Right lobe of liver (tissue), 6 donors: ENCODE data around the gene ZNF800. TPM values are rescaled to one million over a fixed set of nuclear protein-coding genes. Genes with fewer than 3 reads are reported as not detected.
A peak's percentile ranks its signal among the peaks of the same experiment; 100 is the strongest.

Experiments
- ATAC-seq, 4 donors: fragments of 200-7000 bp; cut with Tn5 transposase; one replicate each; pipeline ENCODE4 v1.9.1; 2020; ENCODE audit warnings: mild to moderate bottlenecking in 4 of 4, moderate library complexity in 4 of 4
- DNase-seq, 3 donors: peaks; one replicate each; pipeline ENCODE4 v3.0.0-alpha.2; 2020
- H3K27ac ChIP-seq, 3 donors: fragments of 200-600 bp; one replicate each; pipeline ENCODE4 v1.8.0; 2022
- H3K27me3 ChIP-seq, 2 donors: fragments of 200-600 bp; one replicate each; pipeline ENCODE4 v1.8.0; 2022
- H3K36me3 ChIP-seq, 4 donors: fragments of 200-600 bp; sonication (generic) in 1 of 4; one replicate each; pipeline versions ENCODE4 v1.5.1 to v1.8.0; 2017 to 2022; ENCODE audit warnings: control low read depth in 1 of 4
- H3K4me1 ChIP-seq, 4 donors: fragments of 200-600 bp; sonication (generic) in 1 of 4; one replicate each; pipeline versions ENCODE4 v1.5.1 to v1.8.0; 2017 to 2022; ENCODE audit warnings: control low read depth in 1 of 4
- H3K4me3 ChIP-seq, 3 donors: fragments of 200-600 bp; one replicate each; pipeline ENCODE4 v1.8.0; 2022
- H3K9me3 ChIP-seq, 4 donors: fragments of 200-600 bp; sonication (generic) in 1 of 4; one replicate each; pipeline versions ENCODE4 v1.5.1 to v1.8.0; 2017 to 2022; ENCODE audit warnings: control low read depth in 1 of 4
- POLR2A ChIP-seq: fragments of 450-650 bp; IDR thresholded peaks from one replicate; pipeline ENCODE4 v1.6.1; 2017; ENCODE audit warnings: antibody characterized with exemption, mild to moderate bottlenecking
- WGBS: methylation state at CpG from one replicate; pipeline ENCODE4 v1.1.6; 2018; ENCODE audit warnings: low coverage, low lambda C conversion rate; ENCODE audit not compliant: insufficient coverage; ENCODE audit errors: missing lambda C conversion rate; 5-methylcytosine and 5-hydroxymethylcytosine counted together
- intact Hi-C, 2 donors: fragments of 100-400 bp; cut with DNase I; formaldehyde crosslinking; loops; one replicate each; pipeline versions ENCODE4 v1.11.2 to v1.14.1; 2022
- total RNA-seq, 6 experiments: library from RNA; depleted of rRNA in 2 of 6; stranded (reverse); fragments of >200 nt in 2 of 6; fragmentation: NEBNext Ultra II Directional in 3 of 6; extraction: Animal tissue kit (Norgen Biotek cat#: 25700) in 3 of 6; gene quantifications; one replicate each; pipeline versions ENCODE4 v1.1.0 to v1.2.4, GENCODE V29; 2016 to 2023
- TF ChIP-seq, protein P1 (sequence below), 4 donors: fragments of 200-600 bp in 3 of 4; fragments of 450-650 bp in 1 of 4; IDR thresholded peaks; one replicate each; pipeline versions ENCODE4 v1.5.1 to v1.8.0; 2016 to 2022; ENCODE audit warnings: antibody characterized with exemption in 4 of 4, mild to moderate bottlenecking in 2 of 4
- donor health status: DM: no; HTN: yes; CAD: no.
- donor health status: DM: no; HTN: no; CAD: no.
- donor health status: DM: no; HTN: no; CAD: no.
- donor health status: DM: no; HTN: yes; CAD: no.
- donor health status: DM: no; HTN: yes; CAD: no.

ZNF800 gene
- total RNA-seq, 6 experiments from 2014 or later, result 12.5 to 32.3 (median 15.3) TPM

DNA sequence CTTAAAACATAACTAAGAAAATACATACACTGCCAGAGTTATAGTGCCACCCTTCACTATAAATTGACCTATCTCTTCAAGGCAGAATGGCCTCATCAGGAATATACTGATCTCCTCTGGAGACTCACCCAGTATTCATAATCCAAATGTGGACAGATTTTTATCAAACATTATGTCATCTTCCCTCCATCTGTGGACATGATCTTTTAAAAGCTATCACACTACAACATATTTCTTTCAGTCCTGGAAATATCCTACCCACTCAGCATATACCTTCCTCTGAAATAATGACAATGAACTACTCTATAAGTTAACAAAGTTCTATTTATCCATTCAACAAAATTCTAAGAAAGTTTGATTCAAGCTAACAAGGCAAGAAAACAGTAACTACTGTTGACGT, 3.2 kb downstream of the ZNF800 start:
- WGBS, result 80% methylated on average over 1 of the region's 1 CpG
- H3K36me3 ChIP-seq, result peaks cover 0 to 16% (median 3%) of the 10 kb centered on the region in 4 donors
- H3K27me3 ChIP-seq, result no peaks in the 10 kb centered on the region
- peaks cover 0 to 19% (median 6%) of the 10 kb centered on the region in 4 donors for H3K4me1 ChIP-seq
- intact Hi-C loops, result no loop called here
- ATAC-seq (no peak), DNase-seq (no peak)
- no peak overlapping the region for H3K27ac ChIP-seq
- no peaks in the 10 kb centered on the region for H3K9me3 ChIP-seq
- no peak overlapping the region for H3K4me3 ChIP-seq
- TF ChIP-seq POLR2A, result no peak
- TF ChIP-seq, protein P1, sequence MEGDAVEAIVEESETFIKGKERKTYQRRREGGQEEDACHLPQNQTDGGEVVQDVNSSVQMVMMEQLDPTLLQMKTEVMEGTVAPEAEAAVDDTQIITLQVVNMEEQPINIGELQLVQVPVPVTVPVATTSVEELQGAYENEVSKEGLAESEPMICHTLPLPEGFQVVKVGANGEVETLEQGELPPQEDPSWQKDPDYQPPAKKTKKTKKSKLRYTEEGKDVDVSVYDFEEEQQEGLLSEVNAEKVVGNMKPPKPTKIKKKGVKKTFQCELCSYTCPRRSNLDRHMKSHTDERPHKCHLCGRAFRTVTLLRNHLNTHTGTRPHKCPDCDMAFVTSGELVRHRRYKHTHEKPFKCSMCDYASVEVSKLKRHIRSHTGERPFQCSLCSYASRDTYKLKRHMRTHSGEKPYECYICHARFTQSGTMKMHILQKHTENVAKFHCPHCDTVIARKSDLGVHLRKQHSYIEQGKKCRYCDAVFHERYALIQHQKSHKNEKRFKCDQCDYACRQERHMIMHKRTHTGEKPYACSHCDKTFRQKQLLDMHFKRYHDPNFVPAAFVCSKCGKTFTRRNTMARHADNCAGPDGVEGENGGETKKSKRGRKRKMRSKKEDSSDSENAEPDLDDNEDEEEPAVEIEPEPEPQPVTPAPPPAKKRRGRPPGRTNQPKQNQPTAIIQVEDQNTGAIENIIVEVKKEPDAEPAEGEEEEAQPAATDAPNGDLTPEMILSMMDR (IDR thresholded peaks at IDR 0.05), result no peak

DNA sequence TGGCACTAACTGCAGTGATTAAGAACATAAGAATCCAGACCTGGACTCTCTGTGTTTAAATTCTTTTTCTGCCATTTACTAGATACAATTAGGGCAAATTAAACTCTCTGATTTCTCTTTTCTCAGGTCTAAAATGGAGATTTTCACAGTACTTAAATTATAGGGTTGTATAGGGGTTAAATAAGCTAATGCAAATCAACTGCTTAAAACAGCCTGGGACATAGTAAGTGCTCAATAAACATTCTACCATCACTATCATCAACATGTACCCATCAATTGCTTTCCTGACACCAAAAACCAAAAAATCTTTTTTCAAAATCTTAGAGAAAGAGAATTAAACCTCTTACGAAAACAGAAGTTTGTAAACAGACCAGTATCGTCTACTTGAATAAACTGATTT, 4.5 kb downstream of the ZNF800 start:
- no peaks in the 10 kb centered on the region for H3K27me3 ChIP-seq
- peaks cover 0 to 14% (median 6%) of the 10 kb centered on the region in 4 donors for H3K4me1 ChIP-seq
- intact Hi-C loops, result no loop called here
- H3K9me3 ChIP-seq, result no peaks in the 10 kb centered on the region
- H3K36me3 ChIP-seq, result peaks cover 0 to 16% (median 3%) of the 10 kb centered on the region in 4 donors
- ATAC-seq, result no peak
- H3K4me3 ChIP-seq, result no peak overlapping the region
- no peak overlapping the region for H3K27ac ChIP-seq
- WGBS, result 96% methylated on average over 2 of the region's 2 CpGs
- DNase-seq, result no peak
- TF ChIP-seq, protein P1 (IDR thresholded peaks at IDR 0.05), result no peak
- TF ChIP-seq POLR2A, result no peak

DNA sequence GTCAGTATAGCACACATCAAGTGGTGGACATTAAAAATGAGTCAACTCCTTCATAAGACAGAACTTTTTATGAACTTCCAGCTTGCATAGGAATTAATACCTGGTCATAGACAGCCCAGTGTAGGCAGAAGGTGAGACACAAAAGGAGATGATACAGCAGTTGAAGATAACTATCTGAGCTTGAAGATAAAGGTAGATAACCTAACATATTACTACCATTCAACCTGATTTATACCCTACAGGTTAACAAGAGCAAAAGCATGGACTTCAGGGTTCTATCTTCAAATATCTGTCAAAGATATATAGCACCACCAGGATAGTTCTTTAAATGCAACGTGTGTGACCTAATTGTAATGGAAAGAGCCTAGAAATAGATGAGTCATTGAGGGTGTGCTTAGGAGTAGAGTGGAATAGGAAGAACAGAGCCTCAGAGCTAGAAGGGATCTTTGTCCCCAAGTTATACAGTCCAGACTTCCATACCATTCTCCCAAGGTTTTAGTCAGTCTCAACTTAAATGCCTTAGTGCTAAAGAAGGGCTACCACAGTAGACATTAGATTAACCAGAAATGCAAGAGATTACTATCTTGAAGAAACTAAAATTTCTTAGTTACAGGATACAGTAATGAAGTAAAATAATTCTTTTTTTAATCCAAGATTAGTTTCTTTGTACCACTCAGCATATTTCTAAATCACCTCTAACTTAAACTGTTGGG, 9.2 kb downstream of the ZNF800 start:
- TF ChIP-seq, protein P1 (IDR thresholded peaks at IDR 0.05), result no peak
- TF ChIP-seq POLR2A, result no peak
- peak in 1 of 4 donors; percentile 41 for ATAC-seq
- Histone ChIP-seq H3K4me3 (no peak overlapping the region), H3K27ac (no peak overlapping the region), H3K9me3 (no peaks in the 10 kb centered on the region), H3K4me1 (no peaks in the 10 kb centered on the region), H3K27me3 (no peaks in the 10 kb centered on the region), H3K36me3 (peaks cover 0 to 8% (median 3%) of the 10 kb centered on the region in 4 donors)
- DNase-seq, result no peak
- WGBS, result 80% methylated on average over 1 of the region's 1 CpG
- intact Hi-C loops, result no loop called here

DNA sequence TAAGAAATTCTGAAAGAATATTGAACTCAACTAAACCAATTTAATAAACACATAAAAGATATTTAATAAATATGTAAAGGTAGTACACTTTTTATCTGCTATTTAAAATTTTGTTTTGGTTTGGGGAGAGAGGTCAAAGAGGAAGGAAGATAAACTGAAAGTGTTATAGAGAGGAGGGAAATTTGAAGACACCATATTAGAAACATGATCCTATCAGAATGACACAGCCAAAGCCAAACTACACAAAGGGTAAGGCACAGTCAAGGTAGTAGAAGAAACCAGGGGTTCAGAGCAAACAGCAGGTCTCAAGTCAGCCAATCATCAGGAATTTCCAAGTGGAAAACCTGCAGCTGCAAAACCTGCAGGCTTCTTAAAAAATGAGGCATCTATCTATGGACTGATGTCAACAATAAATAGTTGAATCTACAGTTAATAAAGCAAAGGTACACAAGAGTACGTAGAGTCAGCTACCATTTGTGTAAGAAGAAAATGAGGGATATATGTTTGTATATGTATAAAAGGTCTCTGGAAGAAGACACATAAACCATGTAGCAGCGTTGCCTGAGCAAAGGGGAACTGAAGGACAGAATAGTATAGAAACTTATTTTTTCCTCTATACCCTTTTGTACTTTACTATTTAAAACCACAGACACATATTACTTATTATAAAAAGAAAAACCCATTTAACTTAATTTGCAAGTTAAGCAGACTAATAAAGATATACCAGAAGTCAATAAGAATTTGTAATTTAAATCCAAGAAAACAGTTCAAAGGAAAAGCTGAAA, 10.0 kb downstream of the ZNF800 start:
- ATAC-seq, result no peak

More for the DNA sequence above, 10.0 kb downstream of the ZNF800 start:
- intact Hi-C loops, result no loop called here
- WGBS, result 53% methylated on average over 2 of the region's 2 CpGs
- peaks cover 0 to 8% (median 2%) of the 10 kb centered on the region in 4 donors for H3K36me3 ChIP-seq
- no peak for TF ChIP-seq POLR2A
- TF ChIP-seq, protein P1 (IDR thresholded peaks at IDR 0.05), result no peak
- DNase-seq, result no peak
- no peak overlapping the region for H3K27ac ChIP-seq
- H3K4me3 ChIP-seq, result no peak overlapping the region
- H3K4me1 ChIP-seq, result peaks cover 0 to 5% (median 0%) of the 10 kb centered on the region in 4 donors
- no peaks in the 10 kb centered on the region for H3K9me3 ChIP-seq
- no peaks in the 10 kb centered on the region for H3K27me3 ChIP-seq
